C4-2B (cell line): ENCODE measurements around the gene MUC5B.

Experiments
- ZFX ChIP-seq: fragments of 450-650 bp; IDR thresholded peaks from 2 replicates; pipeline ENCODE4 v1.6.1; 2017
- TF ChIP-seq, protein P1 (sequence below): fragments of 450-650 bp; conservative IDR thresholded peaks from 2 replicates; pipeline ENCODE4 v1.5.1; 2017; ENCODE audit warnings: mild to moderate bottlenecking

DNA sequence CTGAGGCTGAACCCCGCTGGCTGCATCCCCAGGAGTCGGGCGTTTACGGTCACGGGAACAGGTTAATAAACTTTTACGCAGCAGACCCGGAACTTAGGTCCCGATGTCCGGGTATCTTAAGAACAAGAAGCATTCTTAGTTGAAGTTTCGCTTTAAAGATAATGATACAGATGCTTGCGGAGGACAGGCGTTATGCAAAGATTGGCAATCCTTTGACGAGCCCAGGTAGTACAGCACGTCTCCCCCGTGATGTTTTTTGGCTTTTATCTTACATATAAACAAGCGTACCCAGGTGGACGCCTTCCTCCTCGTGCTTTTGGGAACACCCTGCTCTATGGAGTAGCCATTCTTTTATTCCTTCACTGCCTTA, 87.4 kb downstream of the MUC5B start:
- TF ChIP-seq, protein P1, sequence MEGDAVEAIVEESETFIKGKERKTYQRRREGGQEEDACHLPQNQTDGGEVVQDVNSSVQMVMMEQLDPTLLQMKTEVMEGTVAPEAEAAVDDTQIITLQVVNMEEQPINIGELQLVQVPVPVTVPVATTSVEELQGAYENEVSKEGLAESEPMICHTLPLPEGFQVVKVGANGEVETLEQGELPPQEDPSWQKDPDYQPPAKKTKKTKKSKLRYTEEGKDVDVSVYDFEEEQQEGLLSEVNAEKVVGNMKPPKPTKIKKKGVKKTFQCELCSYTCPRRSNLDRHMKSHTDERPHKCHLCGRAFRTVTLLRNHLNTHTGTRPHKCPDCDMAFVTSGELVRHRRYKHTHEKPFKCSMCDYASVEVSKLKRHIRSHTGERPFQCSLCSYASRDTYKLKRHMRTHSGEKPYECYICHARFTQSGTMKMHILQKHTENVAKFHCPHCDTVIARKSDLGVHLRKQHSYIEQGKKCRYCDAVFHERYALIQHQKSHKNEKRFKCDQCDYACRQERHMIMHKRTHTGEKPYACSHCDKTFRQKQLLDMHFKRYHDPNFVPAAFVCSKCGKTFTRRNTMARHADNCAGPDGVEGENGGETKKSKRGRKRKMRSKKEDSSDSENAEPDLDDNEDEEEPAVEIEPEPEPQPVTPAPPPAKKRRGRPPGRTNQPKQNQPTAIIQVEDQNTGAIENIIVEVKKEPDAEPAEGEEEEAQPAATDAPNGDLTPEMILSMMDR, result no peak
- no peak for TF ChIP-seq ZFX
